ENCODE measurements around the gene NFKBIL1.

- TF ChIP-seq PPARA (CRISPR knock-in tag; IDR thresholded peaks at IDR 0.05; ENCODE audit: borderline replicate concordance) (no peak), ARNTL (CRISPR knock-in tag; IDR thresholded peaks at IDR 0.05; ENCODE audit: borderline replicate concordance, low read depth) (no peak), POU6F1 (CRISPR knock-in tag; IDR thresholded peaks at IDR 0.05; ENCODE audit: borderline replicate concordance, low read depth) (no peak)
- TF ChIP-seq, protein P1, sequence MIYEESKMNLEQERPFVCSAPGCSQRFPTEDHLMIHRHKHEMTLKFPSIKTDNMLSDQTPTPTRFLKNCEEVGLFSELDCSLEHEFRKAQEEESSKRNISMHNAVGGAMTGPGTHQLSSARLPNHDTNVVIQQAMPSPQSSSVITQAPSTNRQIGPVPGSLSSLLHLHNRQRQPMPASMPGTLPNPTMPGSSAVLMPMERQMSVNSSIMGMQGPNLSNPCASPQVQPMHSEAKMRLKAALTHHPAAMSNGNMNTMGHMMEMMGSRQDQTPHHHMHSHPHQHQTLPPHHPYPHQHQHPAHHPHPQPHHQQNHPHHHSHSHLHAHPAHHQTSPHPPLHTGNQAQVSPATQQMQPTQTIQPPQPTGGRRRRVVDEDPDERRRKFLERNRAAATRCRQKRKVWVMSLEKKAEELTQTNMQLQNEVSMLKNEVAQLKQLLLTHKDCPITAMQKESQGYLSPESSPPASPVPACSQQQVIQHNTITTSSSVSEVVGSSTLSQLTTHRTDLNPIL (CRISPR knock-in tag; IDR thresholded peaks at IDR 0.05; ENCODE audit: low read depth): no peak
Observed at GRCh38 chr6:31559958-31560696, 12.7 kb downstream of the NFKBIL1 start.

All from SK-N-SH treated with all-trans-retinoic acid at 6 μM for 48 hours (cell line).